DND-41 (cell line): ENCODE measurements around the gene ADGRG6.

ENCODE experiments used
- CTCF ChIP-seq: IDR thresholded peaks from 2 replicates; pipeline ENCODE4 v1.5.1; 2012; ENCODE audit warnings: borderline replicate concordance, low read length, moderate library complexity, mild to moderate bottlenecking; ENCODE audit not compliant: poor library complexity, severe bottlenecking; ENCODE audit errors: extremely low read depth
- EZH2 ChIP-seq: IDR thresholded peaks from 3 replicates; pipeline ENCODE4 v1.6.1; 2012; ENCODE audit warnings: borderline replicate concordance, low read depth, mild to moderate bottlenecking, moderate library complexity, low read length, inconsistent platforms; ENCODE audit not compliant: severe bottlenecking

DNA sequence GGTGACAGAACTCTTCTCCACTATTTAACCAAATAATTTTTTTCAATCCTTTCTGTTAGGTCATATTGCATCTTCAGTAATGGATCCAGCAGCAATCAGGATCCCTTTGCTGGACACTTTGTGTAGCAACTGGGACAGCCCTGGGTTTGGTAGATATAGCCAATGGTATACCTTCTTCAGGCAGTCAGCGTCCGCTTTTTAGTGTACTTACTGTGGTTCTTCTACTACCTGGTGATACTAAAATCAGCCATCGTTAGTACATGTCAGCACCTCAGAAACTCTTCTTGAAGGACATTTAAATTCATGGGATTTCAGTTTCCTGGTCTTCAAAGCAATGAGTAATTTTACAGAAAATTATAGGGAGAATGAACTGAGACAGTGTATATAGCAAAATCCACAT lies 93.5 kb downstream of the ADGRG6 start:
- TF ChIP-seq CTCF (no peak), EZH2 (no peak)
